NCI-H1436 (cell line): Measurements from ENCODE around the gene NMNAT2.

ENCODE experiments used
- DNase-seq: peaks from one replicate; lab custom pipeline; 2025; lab: John Stamatoyannopoulos, UW

The NMNAT2 gene

DNA sequence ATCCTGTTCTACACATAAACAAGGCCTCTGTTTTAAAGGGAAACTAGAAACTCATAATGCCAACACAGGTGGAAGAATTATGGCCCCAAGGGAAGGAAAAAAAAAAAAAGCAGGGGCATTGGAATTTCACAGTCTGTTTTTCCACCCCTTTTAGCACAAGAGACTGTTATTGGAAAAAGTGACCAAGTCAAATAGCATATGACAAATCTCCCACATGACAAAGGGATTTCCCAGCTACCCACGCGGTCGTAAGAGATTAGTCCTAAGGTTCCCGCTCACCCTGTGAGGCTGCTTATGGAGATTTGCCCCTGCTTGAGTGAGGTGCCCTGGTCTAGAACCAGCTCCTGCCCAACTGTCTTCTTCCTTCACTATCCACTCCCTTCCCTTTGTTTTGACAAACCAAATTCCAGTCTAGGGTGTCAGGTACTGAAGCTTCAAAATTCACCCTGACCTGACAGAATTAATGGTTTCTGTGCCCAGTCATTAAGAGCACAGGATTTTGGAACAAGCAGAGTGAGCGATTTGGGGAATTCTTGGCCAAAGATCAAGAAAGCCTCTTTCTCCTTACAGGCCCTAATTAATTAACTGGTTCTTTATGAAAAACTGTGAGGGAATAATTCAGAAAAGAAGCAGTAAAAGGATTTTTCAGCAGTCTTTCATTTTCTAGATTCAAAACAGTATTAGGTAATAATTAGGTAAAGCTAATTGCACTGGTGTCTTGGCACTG is 107.3 kb downstream of the NMNAT2 start:
- no peak for DNase-seq

- DNase-seq: no peak
Observed at GRCh38 chr1:183308719-183309118, 109.5 kb downstream of the NMNAT2 start.

DNA sequence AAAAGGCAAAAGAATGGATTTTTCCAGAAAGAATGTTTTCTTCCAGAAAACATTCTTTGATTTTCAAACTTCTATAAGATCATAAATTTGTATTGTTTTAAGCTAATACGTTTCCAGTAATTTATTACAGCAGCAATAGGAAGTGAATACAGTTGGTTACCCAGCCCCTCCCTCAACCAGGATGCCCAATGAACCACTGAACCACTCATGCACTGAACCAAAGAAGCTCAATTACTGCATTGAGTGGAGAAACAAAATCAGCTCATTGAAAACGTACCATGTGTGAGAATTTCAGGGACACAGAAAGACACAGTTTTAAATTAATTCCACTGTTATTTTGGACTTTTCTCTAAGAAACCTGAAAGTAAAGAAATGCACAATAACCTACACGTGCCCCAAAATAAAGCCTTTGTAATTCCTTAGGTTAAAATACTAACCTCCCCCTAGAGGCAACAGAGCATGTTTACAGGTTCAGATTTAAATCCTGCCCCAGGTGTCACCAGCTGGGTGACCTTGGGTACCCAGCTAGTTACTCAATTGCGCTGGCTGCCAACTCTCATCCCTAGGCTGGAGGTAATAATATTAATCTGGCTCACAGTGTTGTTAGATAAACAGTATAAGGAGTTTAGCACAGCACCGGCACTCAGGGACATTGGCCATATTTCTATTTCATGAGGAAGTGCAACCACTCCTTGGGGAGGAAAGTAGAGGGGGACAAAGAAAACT is 111.7 kb downstream of the NMNAT2 start:
- DNase-seq: no peak

- no peak for DNase-seq
Observed at GRCh38 chr1:183304440-183305107, 113.6 kb downstream of the NMNAT2 start.

- no peak for DNase-seq
Observed at GRCh38 chr1:183303901-183304300, 114.3 kb downstream of the NMNAT2 start.

GRCh38 chr1:183303323-183303645 is 114.9 kb downstream of the NMNAT2 start:
- no peak for DNase-seq

- no peak for DNase-seq
Observed at GRCh38 chr1:183302452-183303322, 115.5 kb downstream of the NMNAT2 start.

DNA sequence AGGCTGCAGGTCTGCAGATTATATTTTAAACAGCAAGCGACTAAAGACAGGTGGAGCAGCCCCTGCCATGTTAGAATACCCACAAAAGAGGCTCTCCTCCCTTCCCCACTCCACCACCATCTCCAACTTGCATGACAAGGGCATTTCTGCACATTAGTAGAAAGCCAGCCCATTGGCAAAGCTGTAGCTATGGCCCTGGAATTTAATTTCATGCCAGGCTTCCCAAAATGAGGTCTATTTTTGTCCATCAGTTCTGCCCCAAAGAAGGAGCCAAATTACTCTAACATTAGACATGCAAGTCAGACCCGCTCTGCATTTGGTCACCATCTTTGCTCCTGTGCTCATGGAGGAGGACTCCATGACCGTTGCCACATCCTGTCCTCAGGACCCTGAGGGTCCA is 116.9 kb downstream of the NMNAT2 start:
- DNase-seq: no peak

DNA sequence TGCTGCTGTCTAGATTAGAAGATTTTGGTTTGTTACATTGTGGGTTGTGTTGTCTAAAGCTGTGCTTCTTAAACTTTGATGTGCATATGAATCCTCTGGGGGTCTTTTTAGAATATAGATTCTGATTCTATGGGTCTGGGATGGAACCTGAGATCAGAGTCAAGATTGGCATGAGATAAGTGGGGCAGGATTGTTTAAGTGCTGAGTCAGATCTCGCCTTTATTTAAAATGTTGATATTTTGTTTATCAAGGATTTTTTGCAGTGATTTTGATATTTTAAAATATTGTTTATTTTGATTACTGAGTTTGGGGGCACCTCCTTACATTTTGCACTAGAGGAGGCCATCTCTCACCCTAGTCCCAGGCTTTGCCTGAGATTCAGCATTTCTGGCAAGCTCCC is 117.4 kb downstream of the NMNAT2 start:
- DNase-seq: no peak

DNA sequence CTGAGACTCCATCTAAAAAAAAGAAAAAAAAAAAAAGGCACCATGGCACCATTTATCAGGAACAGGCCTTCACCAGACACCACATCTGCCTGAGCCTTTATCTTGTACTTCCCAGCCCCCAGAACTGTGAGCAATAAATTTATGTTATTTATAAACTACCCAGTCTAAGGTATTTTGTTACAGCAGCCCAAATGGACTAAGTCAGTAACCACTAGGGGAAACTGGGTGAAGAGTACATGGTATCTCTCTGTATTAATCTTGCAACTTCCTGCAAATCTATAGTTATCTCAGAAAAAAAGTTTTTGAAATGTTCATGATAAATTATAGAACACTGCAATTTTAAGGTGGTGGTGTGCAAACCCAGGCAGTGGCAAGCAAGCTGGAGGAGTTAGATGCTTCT is 117.8 kb downstream of the NMNAT2 start:
- DNase-seq: no peak

DNA sequence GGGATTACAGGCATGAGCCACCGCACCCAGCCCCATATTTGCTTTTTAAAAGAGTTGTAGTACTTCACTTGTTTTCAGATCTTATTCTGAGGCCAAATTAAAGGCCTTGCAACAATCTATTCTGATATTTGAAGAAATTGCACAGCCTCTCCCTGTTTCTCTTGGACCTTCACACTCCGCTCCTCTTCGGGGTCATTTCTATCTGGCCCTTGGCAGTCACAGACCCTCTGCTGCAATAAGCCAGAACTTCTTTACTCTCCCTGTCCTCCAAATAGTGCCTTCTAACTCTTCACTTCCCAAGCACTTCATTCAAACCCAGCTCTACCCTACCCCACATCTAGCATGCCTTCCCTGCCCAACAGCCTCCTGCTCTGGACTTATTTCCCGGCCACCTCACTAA is 121.4 kb downstream of the NMNAT2 start:
- no peak for DNase-seq

DNA sequence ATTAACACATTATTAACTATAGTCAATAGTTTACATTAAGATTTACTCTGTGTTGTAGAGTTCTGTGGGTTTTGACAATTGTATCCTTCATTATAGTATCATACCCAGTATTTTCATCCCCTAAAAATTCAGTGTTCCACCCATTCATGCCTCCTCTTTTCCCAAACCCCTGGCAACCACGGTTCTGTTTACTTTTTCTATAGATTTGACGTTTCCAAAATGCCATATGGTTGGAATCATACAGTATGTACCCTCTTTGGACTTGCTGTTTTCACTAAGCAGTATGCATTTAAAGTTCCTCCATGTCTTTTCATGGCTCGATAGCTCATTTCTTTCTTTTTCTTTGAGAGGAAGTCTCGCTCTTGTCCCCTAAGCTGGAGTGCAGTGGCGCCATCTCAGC is 122.7 kb downstream of the NMNAT2 start:
- no peak for DNase-seq

DNA sequence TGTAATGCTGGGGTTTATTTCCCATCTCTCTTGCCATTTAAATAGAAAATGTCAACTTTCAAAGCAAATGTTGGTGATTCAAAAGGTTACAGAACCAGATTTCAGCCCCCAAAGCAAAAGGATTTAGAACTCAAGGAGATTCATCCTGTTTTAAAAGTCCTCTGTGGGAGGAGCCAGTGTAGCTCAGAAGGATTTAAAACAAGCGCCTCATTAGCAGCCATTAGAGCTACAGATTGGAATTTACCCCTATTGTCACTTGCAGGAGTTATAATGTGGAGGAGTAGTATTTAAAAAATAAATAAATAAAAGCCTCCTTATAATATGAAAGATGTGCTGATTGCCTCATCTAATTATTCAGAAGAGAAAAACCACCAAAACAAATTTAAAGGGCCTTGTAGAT is 124.3 kb downstream of the NMNAT2 start:
- DNase-seq: no peak

DNA sequence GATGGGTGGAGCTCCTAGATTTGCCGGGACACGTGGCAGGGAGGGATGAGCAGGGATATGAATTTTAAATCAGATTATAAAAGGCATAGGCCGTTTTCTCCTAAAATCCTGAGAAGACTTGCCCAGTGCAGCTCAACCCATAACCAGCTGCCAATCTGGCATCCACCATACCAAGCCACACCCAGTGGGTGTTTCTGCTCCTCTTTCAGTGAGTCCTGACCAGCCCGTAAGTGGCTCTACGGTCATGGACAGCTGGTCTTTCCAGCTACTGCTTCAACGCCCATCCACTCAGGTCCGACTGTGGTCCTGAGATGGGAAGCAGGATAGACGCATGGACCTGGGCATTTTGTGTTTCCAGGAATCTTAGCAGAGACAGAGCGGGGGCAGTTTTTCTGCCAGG is 124.9 kb downstream of the NMNAT2 start:
- no peak for DNase-seq

- DNase-seq: no peak
Observed at GRCh38 chr1:183291802-183292514, 126.2 kb downstream of the NMNAT2 start.

- no peak for DNase-seq
Observed at GRCh38 chr1:183291216-183291762, 126.9 kb downstream of the NMNAT2 start.

GRCh38 chr1:183290628-183291027 is 127.6 kb downstream of the NMNAT2 start:
- DNase-seq: no peak

GRCh38 chr1:183289051-183289496 is 129.1 kb downstream of the NMNAT2 start:
- no peak for DNase-seq

- DNase-seq: no peak
Observed at GRCh38 chr1:183288583-183288982, 129.6 kb downstream of the NMNAT2 start.

DNA sequence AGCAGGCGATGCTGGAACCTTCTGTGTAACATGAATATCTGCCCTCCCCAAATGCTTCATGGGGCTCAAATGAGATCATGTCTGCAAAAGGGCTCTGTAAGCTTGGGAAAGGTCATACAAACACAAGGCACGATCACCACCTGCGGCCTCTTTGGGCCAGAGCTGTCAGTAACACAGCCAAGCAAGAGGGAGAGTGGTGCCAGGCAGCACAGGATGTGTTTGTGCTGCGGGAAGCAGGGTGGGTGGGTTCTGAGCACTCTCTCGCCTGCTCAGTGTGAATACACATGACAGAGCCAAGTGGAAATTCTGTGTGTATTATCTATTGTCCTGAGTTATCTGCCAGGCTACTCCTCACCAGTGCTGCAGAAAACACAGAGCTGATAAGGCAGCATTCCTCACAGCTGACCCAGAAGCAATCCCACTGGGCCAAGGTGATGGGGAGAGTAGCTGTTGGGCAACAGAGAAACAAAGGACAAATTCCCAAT is 130.9 kb downstream of the NMNAT2 start:
- no peak for DNase-seq

DNA sequence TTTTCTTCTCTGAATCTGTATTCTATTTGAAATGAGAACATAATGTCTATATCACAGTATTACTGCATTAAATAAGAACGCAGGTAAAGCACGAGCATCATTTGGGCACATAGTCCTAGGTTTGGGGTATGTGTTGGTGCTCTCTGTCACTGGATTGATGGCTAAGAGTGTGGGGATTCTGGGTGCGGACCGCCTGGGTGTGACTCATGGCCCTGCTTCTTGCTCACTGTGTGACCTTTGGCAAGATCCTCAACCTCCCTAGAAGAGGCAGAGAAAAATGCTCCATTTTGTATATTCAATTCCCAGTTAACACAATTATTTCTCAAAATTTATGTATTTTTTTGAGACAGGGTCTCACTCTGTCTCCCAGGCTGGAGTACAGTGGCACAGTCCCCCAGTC is 132.4 kb downstream of the NMNAT2 start:
- DNase-seq: no peak
